ENCODE measurements around the gene USP22.

The USP22 gene

GRCh38 chr17:21019976-21020586 is 22.7 kb downstream of the USP22 start:
- peak; percentile 25 for DNase-seq (ENCODE audit: low read depth)

DNA sequence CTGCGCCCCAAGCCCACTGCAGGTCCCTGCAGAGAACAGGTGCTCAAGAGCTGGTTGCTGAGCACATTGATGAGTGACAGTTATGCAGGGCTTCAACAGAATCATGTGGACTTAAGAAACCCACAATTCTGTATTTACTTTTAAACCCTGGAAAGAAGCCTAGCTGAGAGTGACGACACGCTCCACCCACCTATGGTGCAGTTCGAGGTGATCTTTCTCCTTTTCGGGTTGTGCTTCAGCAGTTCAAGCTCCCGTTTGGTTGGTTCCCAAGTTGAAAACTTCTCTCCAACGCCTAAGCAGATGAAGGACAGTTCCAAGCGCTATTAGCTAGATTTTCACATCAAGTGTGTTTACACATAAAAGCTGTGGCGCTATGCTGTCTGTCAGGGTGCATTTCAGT is 23.9 kb downstream of the USP22 start:
- no peak for DNase-seq (ENCODE audit: low read depth)

DNA sequence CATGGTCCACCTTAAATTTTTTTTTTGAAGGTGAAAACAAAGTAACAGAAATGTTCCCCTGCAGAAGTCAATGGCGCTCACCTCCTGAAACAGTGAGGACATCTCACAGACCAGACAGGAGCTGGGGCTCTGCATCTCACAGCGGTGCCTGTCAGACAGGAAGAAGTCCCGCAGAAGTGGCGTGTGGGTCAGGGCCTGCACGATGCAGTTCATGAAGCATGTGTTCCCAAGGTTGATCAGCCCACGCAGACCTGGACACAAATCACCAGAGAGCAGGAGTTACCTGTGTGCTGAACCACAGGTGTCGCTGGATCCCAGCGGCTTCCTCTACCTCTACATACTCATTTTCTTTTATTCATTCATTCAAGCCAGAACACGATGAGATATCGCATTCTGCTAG is 24.9 kb downstream of the USP22 start:
- no peak for DNase-seq (ENCODE audit: low read depth)

GRCh38 chr17:21017256-21017655 is 25.6 kb downstream of the USP22 start:
- DNase-seq (ENCODE audit: low read depth), result no peak

GRCh38 chr17:21016826-21017225 is 26.0 kb downstream of the USP22 start:
- no peak for DNase-seq (ENCODE audit: low read depth)

DNA sequence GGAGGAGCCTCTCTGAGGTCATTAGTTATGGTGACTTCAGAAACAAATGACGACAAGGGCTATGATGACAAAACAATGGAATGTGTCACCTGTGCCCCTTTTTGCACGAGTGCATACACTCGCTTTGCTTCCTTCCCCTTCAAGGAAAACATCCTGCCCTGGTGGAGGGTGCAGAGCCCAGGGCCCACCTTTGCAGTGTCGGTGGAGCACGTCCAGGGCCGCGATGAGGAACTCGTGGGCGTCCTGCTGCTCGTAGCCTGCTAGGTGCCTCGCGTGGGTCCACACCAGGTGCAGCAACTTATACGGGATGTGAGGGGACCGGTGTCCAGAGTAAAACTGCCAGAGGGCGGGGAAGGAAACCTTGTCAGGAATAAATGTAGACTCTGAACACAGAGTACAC is 27.2 kb downstream of the USP22 start:
- DNase-seq (ENCODE audit: low read depth), result no peak

DNA sequence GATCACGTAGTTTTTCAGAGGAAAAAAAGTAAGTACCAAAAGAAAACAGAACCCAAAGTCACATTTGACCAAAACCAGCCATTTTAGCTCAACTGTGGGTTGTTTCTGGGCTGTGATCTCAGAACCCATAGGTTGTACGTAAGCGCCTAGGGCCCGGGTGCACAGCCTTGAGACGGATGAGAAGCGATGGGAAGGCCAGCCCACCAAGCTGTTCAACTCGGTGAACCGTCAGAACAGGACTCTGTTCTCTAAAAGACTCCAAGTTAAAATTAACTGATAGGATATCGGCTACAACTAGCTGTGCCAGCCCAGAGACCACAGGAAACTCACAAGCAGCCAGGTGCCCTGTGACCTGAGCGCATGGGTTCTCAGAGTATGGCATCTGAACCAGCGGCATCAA is 28.3 kb downstream of the USP22 start:
- no peak for DNase-seq (ENCODE audit: low read depth)

DNA sequence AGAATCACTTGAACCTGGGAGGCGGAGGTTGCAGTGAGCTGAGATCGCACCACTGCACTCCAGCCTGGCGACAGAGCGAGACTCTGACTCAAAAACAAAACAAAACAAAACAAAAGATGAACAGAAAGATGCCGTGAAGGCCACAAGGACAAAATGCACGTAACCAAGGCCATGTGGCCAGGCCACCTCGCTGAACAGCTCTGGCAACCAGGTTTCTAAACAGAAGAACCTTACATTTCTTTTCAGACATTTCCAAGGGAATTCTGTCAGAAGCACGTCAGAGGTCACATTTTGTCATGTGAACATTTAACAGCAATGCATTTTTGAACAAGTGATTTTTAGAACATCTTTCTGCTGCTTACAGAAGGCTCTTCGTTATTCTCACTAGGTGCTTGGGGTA is 28.8 kb downstream of the USP22 start:
- DNase-seq (ENCODE audit: low read depth), result no peak

DNA sequence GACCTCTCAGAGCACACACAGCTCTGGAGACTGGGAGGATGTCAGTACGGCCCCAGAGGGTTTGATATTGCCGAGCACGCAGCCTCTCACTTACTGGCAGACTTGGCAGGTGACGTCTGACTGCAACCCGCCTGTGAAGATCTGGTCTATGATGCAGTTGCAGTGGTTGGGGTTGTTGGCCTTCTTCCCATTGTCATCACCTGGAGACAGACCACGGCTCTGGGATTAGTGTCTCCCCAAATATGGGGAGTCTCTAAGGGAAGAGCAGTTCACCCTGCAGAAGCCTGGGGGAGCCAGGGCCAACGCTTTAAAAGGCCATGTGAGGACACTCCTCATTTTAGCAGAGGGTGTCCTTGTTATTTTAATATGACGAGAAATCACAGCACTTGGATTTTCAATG is 30.1 kb downstream of the USP22 start:
- no peak for DNase-seq (ENCODE audit: low read depth)

GRCh38 chr17:21010705-21011596 is 31.9 kb downstream of the USP22 start:
- no peak for DNase-seq (ENCODE audit: low read depth)

DNA sequence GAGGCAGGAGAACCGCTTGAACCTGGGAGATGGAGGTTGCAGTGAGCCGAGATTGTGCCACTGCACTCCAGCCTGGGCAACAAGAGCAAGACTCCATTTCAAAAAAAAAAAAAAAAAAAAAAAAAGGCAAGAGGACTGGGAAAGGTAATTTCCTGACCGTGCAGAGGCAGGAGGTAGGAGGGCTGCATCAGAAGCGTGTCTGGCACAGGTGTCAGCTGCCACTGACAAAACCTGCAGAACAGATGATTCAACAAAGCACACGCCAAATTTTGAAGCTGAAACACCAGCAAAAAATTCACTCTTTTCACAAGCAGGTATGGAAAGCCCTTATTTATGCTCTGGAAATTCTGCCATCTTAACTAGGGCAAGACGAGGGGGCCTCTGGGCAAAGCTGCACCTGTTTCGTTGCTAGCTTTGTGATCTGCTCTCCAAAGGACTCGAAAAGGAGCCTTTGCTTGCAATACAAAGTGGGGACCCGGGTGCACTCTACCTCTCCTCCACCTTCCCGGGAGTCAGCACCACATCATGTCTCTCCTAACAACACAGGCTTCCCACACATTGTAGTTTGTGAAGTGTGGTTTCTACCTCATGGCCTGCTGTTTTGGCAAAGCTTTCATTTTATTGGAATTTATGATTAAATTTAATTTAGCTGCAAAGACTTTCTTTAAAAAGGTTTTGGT is 33.7 kb downstream of the USP22 start:
- no peak for DNase-seq (ENCODE audit: low read depth)

DNA sequence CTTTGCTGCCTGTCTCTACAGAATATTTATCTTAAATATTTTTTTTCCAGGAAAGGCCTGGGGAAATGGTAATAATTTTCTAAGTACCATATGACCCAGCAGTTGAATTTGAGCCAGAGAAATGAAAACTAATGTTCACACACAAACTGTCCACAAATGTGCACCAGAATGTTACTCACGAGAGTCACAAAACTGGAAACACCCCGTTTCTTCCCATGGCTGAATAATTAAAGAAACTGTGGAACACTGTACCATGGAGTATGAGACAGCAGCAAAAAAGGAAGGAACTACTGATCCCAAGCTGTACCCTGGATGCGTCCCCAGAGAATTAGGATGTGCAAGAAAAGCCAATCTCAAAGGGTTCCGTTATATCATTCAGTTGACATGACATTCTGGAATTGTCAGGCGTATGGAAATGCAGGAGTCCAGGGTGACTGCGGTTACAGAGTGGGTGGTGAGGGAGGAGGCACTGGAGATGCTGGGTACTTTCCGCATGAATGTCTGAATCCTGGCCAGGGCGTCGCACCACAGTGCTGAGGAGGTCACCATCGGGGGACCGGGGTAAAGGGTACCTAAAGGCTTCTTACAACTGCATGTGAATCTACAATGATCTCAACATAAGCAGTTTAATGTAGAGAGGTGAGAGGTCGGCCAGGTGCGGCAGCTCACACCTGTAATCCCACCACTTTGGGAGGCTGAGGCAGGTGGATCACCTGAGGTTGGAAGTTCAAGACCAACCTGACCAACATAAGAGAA is 34.5 kb downstream of the USP22 start:
- no peak for DNase-seq (ENCODE audit: low read depth)

- DNase-seq (ENCODE audit: low read depth), result no peak
Measured at GRCh38 chr17:21007646-21008045, 35.2 kb downstream of the USP22 start.

DNA sequence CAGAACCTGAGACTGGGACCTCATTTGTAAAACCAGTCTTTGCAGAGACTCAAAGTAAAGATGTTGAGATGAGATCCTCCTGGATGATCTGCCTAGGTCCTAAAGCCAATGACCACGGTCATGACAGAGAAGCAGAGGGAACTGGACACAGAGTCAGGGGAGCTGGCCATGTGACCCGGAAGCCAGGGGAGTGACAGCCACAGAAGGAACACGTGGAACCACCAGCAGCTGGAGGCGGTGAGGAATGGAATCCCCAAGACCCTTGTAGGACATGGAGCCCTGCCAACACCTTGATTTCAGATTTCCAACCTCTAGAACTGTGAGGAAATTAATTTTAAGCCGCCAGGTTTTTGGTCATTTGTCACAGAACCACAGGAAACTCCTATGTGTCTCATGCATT is 37.0 kb downstream of the USP22 start:
- DNase-seq (ENCODE audit: low read depth), result no peak

DNA sequence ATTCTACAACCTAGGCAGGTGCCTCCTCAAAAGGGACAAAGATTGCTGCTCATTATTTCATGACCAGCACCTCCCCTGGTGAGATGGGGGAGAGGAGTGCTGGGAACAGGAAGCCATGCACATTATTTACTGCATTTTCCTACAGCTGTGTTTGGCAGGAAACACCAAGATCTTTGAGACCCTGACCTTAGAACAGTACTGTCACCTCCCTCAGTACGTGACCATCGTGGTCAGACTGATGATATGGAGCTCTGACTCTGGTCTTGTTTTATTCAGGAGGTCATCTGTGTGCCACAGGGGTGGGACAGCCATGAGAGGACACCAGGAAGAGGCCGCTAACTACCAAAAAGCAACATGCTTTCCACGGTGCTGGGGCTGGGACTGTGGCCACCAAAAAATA is 37.4 kb downstream of the USP22 start:
- no peak for DNase-seq (ENCODE audit: low read depth)

DNA sequence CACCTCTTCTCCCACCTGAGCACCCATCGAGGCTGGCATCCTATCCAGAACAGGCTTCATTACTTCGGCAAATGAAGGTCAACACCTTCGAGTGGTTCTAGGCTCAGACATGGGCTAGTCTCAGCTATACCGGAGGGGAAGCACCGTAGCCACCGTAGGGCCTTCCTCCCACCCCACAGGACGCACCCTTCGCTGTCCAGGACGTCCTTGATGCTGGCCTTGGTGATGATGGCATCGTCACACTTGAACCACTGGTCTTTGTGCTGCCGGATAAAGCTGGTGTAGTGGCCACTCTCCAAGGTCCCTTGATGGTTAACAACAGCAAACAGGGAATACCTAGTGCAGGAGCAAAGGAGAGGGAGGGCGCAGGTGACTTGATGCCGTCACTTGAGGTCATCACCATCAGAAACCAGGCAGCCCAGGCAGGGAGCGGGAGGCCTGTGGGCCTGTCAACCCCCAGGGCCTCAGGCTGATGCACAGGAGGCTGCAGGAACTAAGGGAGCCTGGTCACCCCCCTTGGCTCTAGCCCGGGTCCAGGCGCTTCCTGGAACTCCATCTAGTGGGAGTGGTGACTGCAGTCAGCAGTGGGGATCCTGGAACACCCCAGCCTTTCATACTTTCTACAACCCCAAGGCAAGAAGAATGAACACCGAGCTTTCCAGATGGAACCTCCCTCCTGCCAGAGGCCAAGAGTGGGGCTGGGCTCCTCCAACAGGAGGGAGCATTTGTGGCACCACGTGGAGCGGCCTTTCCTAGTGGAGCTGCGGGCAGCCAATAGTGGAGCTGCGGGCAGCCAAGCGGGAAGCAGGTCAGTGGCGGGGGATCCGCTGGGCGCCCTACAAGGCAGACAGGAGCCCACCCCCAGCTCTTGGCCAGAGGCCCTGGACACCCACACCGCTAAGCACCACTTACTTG is 38.5 kb downstream of the USP22 start:
- DNase-seq (ENCODE audit: low read depth), result no peak

- DNase-seq (ENCODE audit: low read depth), result no peak
Measured at GRCh38 chr17:21003007-21003621, 39.7 kb downstream of the USP22 start.

- no peak for DNase-seq (ENCODE audit: low read depth)
Measured at GRCh38 chr17:21002309-21003006, 40.4 kb downstream of the USP22 start.

DNA sequence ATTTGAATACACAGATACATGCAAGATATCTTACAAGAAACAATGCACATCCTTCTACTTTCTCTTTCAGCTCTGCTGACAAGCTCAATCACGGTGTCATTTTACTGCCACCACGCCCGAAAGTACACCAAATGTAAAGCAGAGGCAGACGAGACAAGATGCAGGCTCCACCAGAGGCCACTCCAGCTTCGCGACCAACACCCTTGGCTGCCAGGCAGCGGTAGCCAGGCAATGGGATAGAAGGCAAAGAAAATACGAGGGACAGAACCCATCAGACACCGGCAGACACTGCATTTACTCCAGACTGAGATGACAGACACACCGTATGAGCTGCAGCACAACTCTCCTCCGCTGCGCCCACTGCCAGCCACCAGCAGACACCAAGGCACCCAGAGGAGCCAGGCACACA is 41.0 kb downstream of the USP22 start:
- DNase-seq (ENCODE audit: low read depth), result no peak

DNA sequence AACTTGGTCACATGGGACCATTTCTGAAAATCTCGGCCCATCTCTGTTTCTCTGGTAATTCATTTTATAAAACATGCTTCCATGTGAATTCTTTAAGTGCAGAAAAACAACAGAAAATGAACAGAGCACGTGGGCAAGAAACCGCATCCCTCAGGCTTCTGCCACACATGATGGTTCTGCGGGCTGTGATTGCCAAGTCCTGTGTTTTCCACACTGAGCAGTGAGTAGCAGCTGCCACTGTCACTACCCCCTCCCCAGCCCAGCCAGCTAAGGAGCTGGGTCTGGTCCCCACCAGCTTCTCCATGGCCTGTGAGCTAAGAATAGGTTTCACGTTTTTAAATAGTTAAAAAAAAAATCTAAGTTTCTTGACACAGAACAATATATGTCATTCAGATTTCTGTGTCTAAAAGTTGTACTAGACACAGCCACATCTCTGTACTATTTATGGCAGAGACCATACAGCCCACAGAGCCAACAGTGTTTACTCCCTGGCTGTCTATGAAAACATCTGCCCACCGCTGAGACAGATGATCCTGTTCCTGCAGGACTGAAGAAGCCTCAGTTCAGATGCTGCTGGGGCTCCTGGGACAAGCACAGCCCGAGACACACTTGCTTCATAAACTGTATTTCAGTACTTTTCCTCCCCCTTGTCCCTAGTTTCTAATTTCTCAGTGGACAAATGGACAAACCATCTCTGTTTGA is 41.5 kb downstream of the USP22 start:
- no peak for DNase-seq (ENCODE audit: low read depth)
